Measurements from ENCODE around the gene IER3.
"Not testable (repeated sequence)": the region's sequence is repeated elsewhere in the genome, so short reads cannot be mapped to it uniquely, and the experiment has no call there.

IER3 gene

GRCh38 chr6:30723843-30724741, 20.3 kb downstream of the IER3 start:
- not testable (repeated sequence) for H3K9ac ChIP-seq (ENCODE audit: low read length); H3K9me3 ChIP-seq (ENCODE audit: control insufficient read depth, low read length); H3K27me3 ChIP-seq (ENCODE audit: control insufficient read depth, insufficient read depth, low read length); H3K4me3 ChIP-seq (ENCODE audit: low read length)
- peaks cover 25% of the 10 kb centered on the region for H3K4me1 ChIP-seq (ENCODE audit: control insufficient read depth, insufficient read depth, low read length)
- peaks cover 30% of the 10 kb centered on the region for H3K36me3 ChIP-seq (ENCODE audit: control insufficient read depth, insufficient read depth, low read length)

- not testable (repeated sequence) for H3K9me3 ChIP-seq (ENCODE audit: control insufficient read depth, low read length); H3K4me3 ChIP-seq (ENCODE audit: low read length); H3K27me3 ChIP-seq (ENCODE audit: control insufficient read depth, insufficient read depth, low read length); H3K9ac ChIP-seq (ENCODE audit: low read length)
- Histone ChIP-seq H3K4me1 (ENCODE audit: control insufficient read depth, insufficient read depth, low read length) (peaks cover 25% of the 10 kb centered on the region), H3K36me3 (ENCODE audit: control insufficient read depth, insufficient read depth, low read length) (peaks cover 30% of the 10 kb centered on the region)
Observed at GRCh38 chr6:30723159-30723842, 21.0 kb downstream of the IER3 start.

- peaks cover 22% of the 10 kb centered on the region for H3K36me3 ChIP-seq (ENCODE audit: control insufficient read depth, insufficient read depth, low read length)
- H3K9ac ChIP-seq (ENCODE audit: low read length) = no peak overlapping the region
- H3K4me1 ChIP-seq (ENCODE audit: control insufficient read depth, insufficient read depth, low read length) = peaks cover 25% of the 10 kb centered on the region
Observed at GRCh38 chr6:30722280-30723112, 21.9 kb downstream of the IER3 start.

GRCh38 chr6:30722025-30722279, 22.4 kb downstream of the IER3 start:
- peak overlapping the region; percentile 72 for H3K9ac ChIP-seq (ENCODE audit: low read length)
- H3K36me3 ChIP-seq (ENCODE audit: control insufficient read depth, insufficient read depth, low read length) = peaks cover 22% of the 10 kb centered on the region

More at GRCh38 chr6:30722280-30723112, 21.9 kb downstream of the IER3 start:
- Histone ChIP-seq H3K9me3 (ENCODE audit: control insufficient read depth, low read length) (no peaks in the 10 kb centered on the region), H3K4me3 (ENCODE audit: low read length) (no peak overlapping the region), H3K27me3 (ENCODE audit: control insufficient read depth, insufficient read depth, low read length) (no peaks in the 10 kb centered on the region)

GRCh38 chr6:30721198-30722024, 22.9 kb downstream of the IER3 start:
- Histone ChIP-seq H3K4me3 (ENCODE audit: low read length) (peak overlapping the region; percentile 95), H3K9ac (ENCODE audit: low read length) (peak overlapping the region; percentile 87), H3K27me3 (ENCODE audit: control insufficient read depth, insufficient read depth, low read length) (no peaks in the 10 kb centered on the region), H3K36me3 (ENCODE audit: control insufficient read depth, insufficient read depth, low read length) (peaks cover 22% of the 10 kb centered on the region), H3K4me1 (ENCODE audit: control insufficient read depth, insufficient read depth, low read length) (peaks cover 25% of the 10 kb centered on the region), H3K9me3 (ENCODE audit: control insufficient read depth, low read length) (no peaks in the 10 kb centered on the region)

More at GRCh38 chr6:30722025-30722279, 22.4 kb downstream of the IER3 start:
- H3K27me3 ChIP-seq (ENCODE audit: control insufficient read depth, insufficient read depth, low read length); H3K9me3 ChIP-seq (ENCODE audit: control insufficient read depth, low read length): not testable (repeated sequence)
- H3K4me1 ChIP-seq (ENCODE audit: control insufficient read depth, insufficient read depth, low read length) = peaks cover 25% of the 10 kb centered on the region
- peak overlapping the region; percentile 69 for H3K4me3 ChIP-seq (ENCODE audit: low read length)

GRCh38 chr6:30720738-30721197, 23.6 kb downstream of the IER3 start:
- no peaks in the 10 kb centered on the region for H3K27me3 ChIP-seq (ENCODE audit: control insufficient read depth, insufficient read depth, low read length)
- H3K36me3 ChIP-seq (ENCODE audit: control insufficient read depth, insufficient read depth, low read length) = peaks cover 19% of the 10 kb centered on the region
- peaks cover 25% of the 10 kb centered on the region for H3K4me1 ChIP-seq (ENCODE audit: control insufficient read depth, insufficient read depth, low read length)
- H3K9me3 ChIP-seq (ENCODE audit: control insufficient read depth, low read length) = no peaks in the 10 kb centered on the region
- H3K4me3 ChIP-seq (ENCODE audit: low read length) = peak overlapping the region; percentile 95
- H3K9ac ChIP-seq (ENCODE audit: low read length) = peak overlapping the region; percentile 87

- Histone ChIP-seq H3K4me3 (ENCODE audit: low read length) (peak within 1 kb of the TSS; percentile 95), H3K36me3 (ENCODE audit: control insufficient read depth, insufficient read depth, low read length) (peaks cover 17% of the 10 kb centered on the region), H3K9ac (ENCODE audit: low read length) (peak within 1 kb of the TSS; percentile 87), H3K9me3 (ENCODE audit: control insufficient read depth, low read length) (no peaks in the 10 kb centered on the region), H3K27me3 (ENCODE audit: control insufficient read depth, insufficient read depth, low read length) (no peaks in the 10 kb centered on the region), H3K4me1 (ENCODE audit: control insufficient read depth, insufficient read depth, low read length) (peaks cover 25% of the 10 kb centered on the region)
Observed at GRCh38 chr6:30719791-30720737, 24.3 kb downstream of the IER3 start, which contains the start of gene TUBB. Gene TUBB (plus strand): TSS chr6:30720352. CDS start chr6:30720507, 155 bp downstream.

- no peaks in the 10 kb centered on the region for H3K27me3 ChIP-seq (ENCODE audit: control insufficient read depth, insufficient read depth, low read length)
- peak overlapping the region; percentile 66 for H3K9ac ChIP-seq (ENCODE audit: low read length)
- H3K9me3 ChIP-seq (ENCODE audit: control insufficient read depth, low read length) = no peaks in the 10 kb centered on the region
- peaks cover 25% of the 10 kb centered on the region for H3K4me1 ChIP-seq (ENCODE audit: control insufficient read depth, insufficient read depth, low read length)
- peak overlapping the region; percentile 16 for H3K4me3 ChIP-seq (ENCODE audit: low read length)
- H3K36me3 ChIP-seq (ENCODE audit: control insufficient read depth, insufficient read depth, low read length) = peaks cover 11% of the 10 kb centered on the region
Observed at GRCh38 chr6:30719356-30719755, 25.0 kb downstream of the IER3 start.

- peaks cover 13% of the 10 kb centered on the region for H3K4me1 ChIP-seq (ENCODE audit: control insufficient read depth, insufficient read depth, low read length)
- not testable (repeated sequence) for H3K4me3 ChIP-seq (ENCODE audit: low read length); H3K9me3 ChIP-seq (ENCODE audit: control insufficient read depth, low read length); H3K36me3 ChIP-seq (ENCODE audit: control insufficient read depth, insufficient read depth, low read length); H3K27me3 ChIP-seq (ENCODE audit: control insufficient read depth, insufficient read depth, low read length)
- peak overlapping the region; percentile 56 for H3K9ac ChIP-seq (ENCODE audit: low read length)
Observed at GRCh38 chr6:30717845-30718720, 26.3 kb downstream of the IER3 start.
